K562 (cell line): Measurements from ENCODE around the gene FERMT1. TPM values are rescaled to one million over a fixed set of nuclear protein-coding genes. Genes with fewer than 3 reads are reported as not detected.

Experiments used
- ATAC-seq: fragments of 200-7000 bp; cut with Tn5 transposase; 3 replicates; pipeline ENCODE4 v1.9.1; 2020; ENCODE audit warnings: moderate library complexity
- BruUV-seq: library from RNA; stranded (reverse); fragments of 400-500 nt; replicated peaks from 2 replicates; lab custom pipeline; 2021; lab: Mats Ljungman, UMichigan
- CTCF ChIA-PET: fragments of 300-600 bp; formaldehyde crosslinking; extraction: SDS; loops from one replicate; lab custom pipeline; 2021; ENCODE audit warnings: low intra/inter-chr PET ratio; lab: Yijun Ruan, JAX
- POLR2A ChIA-PET: fragments of 300-600, 350-650 bp; sonication (Branson Sonifier 250); formaldehyde crosslinking; extraction: SDS; loops from one replicate; lab custom pipeline; 2021; ENCODE audit warnings: antibody characterized with exemption, inconsistent platforms; lab: Yijun Ruan, JAX
- DNase-seq, 4 experiments: peaks; one replicate each; pipeline versions ENCODE4 v3.0.0 to v3.0.0-alpha.2; 2011 to 2018; ENCODE audit warnings: low spot score in 3 of 4, mixed read lengths in 3 of 4; ENCODE audit errors: extremely low read depth in 1 of 4
- FAIRE-seq: peaks from 2 replicates; lab custom pipeline; 2011; peaks lifted over from hg19 to GRCh38; lab: Jason Lieb, UNC
- H2AFZ ChIP-seq: 2 replicates; pipeline ENCODE4 v1.6.0; 2011; ENCODE audit warnings: low read depth, low read length, control low read depth, inconsistent platforms
- H3K27ac ChIP-seq: fragments of 200-600 bp; 3 replicates; pipeline ENCODE4 v1.8.0; 2011; ENCODE audit warnings: low read depth, mild to moderate bottlenecking, control low read depth, inconsistent platforms, low read length, moderate library complexity, mixed read lengths; ENCODE audit errors: extremely low read depth
- H3K27me3 ChIP-seq, 2 experiments: fragments of 300-600 bp in 1 of 2; 2 replicates in 1 of 2; 3 replicates in 1 of 2; pipeline versions ENCODE4 v1.6.0 to v1.8.0; 2011; ENCODE audit warnings: inconsistent platforms in 2 of 2, low read length in 2 of 2, mild to moderate bottlenecking in 1 of 2, mixed read lengths in 1 of 2, moderate library complexity in 1 of 2; ENCODE audit not compliant: control insufficient read depth in 2 of 2, insufficient read depth in 2 of 2
- H3K36me3 ChIP-seq: fragments of 300-600 bp; 3 replicates; pipeline ENCODE4 v1.8.0; 2011; ENCODE audit warnings: mild to moderate bottlenecking, low read length, inconsistent platforms; ENCODE audit not compliant: control insufficient read depth, insufficient read depth
- H3K4me1 ChIP-seq, 2 experiments: fragments of 200-600 bp in 1 of 2; replicated peaks in 1 of 2; 2 replicates in 1 of 2; 3 replicates in 1 of 2; pipeline versions ENCODE4 v1.5.1 to v1.8.0; 2011; ENCODE audit warnings: inconsistent platforms in 2 of 2, low read length in 2 of 2, mild to moderate bottlenecking in 1 of 2, mixed read lengths in 1 of 2, moderate library complexity in 1 of 2; ENCODE audit not compliant: control insufficient read depth in 2 of 2, insufficient read depth in 2 of 2
- H3K4me2 ChIP-seq: 2 replicates; pipeline ENCODE4 v1.6.1; 2011; ENCODE audit warnings: low read length, control low read depth, inconsistent platforms, mixed read lengths; ENCODE audit not compliant: insufficient read depth
- H3K4me3 ChIP-seq: fragments of 200-600 bp; sonication (generic), shearing (Covaris generic); 2 replicates; pipeline ENCODE4 v1.5.1; 2016; ENCODE audit warnings: control low read depth, inconsistent platforms
- H3K79me2 ChIP-seq: fragments of 200-600 bp; 3 replicates; pipeline ENCODE4 v1.8.0; 2011; ENCODE audit warnings: low read length, inconsistent platforms; ENCODE audit not compliant: control insufficient read depth, insufficient read depth
- H3K9ac ChIP-seq, 2 experiments: 2 replicates each; pipeline versions ENCODE4 v1.6.0 to v1.6.1; 2011; ENCODE audit warnings: low read depth in 2 of 2, low read length in 2 of 2, control low read depth in 1 of 2, inconsistent platforms in 1 of 2, mild to moderate bottlenecking in 1 of 2, mixed read lengths in 1 of 2; ENCODE audit not compliant: insufficient read depth in 1 of 2
- H3K9me1 ChIP-seq: one replicate; pipeline ENCODE4 v1.6.0; 2011; ENCODE audit warnings: inconsistent platforms, mild to moderate bottlenecking, low read length, moderate library complexity; ENCODE audit not compliant: control insufficient read depth, insufficient read depth
- H3K9me3 ChIP-seq: replicated peaks from 2 replicates; pipeline ENCODE4 v1.5.1; 2011; ENCODE audit warnings: low read depth, low read length, inconsistent platforms; ENCODE audit not compliant: control insufficient read depth, insufficient read depth
- H4K20me1 ChIP-seq: replicated peaks from 2 replicates; pipeline ENCODE4 v1.6.1; 2011; ENCODE audit warnings: low read length, inconsistent platforms, mixed read lengths; ENCODE audit not compliant: control insufficient read depth, insufficient read depth
- KAT7 ChIP-seq: sonication (generic); formaldehyde crosslinking; IDR thresholded peaks from 2 replicates; pipeline ENCODE4 v1.8.0; 2022; ENCODE audit warnings: missing genetic modification reagents, mild to moderate bottlenecking, borderline replicate concordance
- MECOM ChIP-seq: fragments of 250-450 bp; sonication (Bioruptor Pico); IDR thresholded peaks from 2 replicates; pipeline ENCODE4 v1.8.0; 2022; ENCODE audit warnings: inconsistent platforms
- REST ChIP-seq, 2 experiments: fragments of 450-650 bp; formaldehyde crosslinking in 1 of 2; IDR thresholded peaks; 2 replicates each; pipeline versions ENCODE4 v1.4.0 to v1.6.1; 2014 to 2020; ENCODE audit warnings: mild to moderate bottlenecking in 2 of 2, borderline replicate concordance in 1 of 2, low read depth in 1 of 2
- SNRNP70 ChIP-seq: fragments of 200-400 bp; formaldehyde crosslinking; optimal IDR thresholded peaks from 2 replicates; pipeline ENCODE3; 2017; ENCODE audit warnings: low read depth, low read length
- STAT6 ChIP-seq: sonication (generic); formaldehyde crosslinking; IDR thresholded peaks from 2 replicates; pipeline ENCODE4 v1.8.1; 2023; ENCODE audit warnings: mild to moderate bottlenecking, missing genetic modification reagents
- TSC22D4 ChIP-seq: fragments of 450-650 bp; IDR thresholded peaks from 2 replicates; pipeline ENCODE4 v1.6.1; 2016; ENCODE audit warnings: missing genetic modification characterization, missing biosample characterization, control low read depth
- XRCC5 ChIP-seq: fragments of 200-400 bp; formaldehyde crosslinking; IDR thresholded peaks from 2 replicates; pipeline ENCODE4 v1.6.1; 2017; ENCODE audit warnings: low read depth, mild to moderate bottlenecking, low read length
- ZKSCAN1 ChIP-seq: fragments of 150-350 bp; IDR thresholded peaks from 2 replicates; pipeline ENCODE4 v1.6.1; 2016; ENCODE audit warnings: low read depth, low read length
- ZNF263 ChIP-seq: sonication (generic); formaldehyde crosslinking; IDR thresholded peaks from 2 replicates; pipeline ENCODE4 v1.8.0; 2022; ENCODE audit warnings: mild to moderate bottlenecking, missing genetic modification reagents, borderline replicate concordance
- WGBS: fragments of 100-300 bp; shearing (Covaris generic); methylation state at CpG from one replicate; pipeline ENCODE4 v1.1.6; 2016; ENCODE audit warnings: low coverage, mixed read lengths; ENCODE audit not compliant: insufficient coverage; ENCODE audit errors: missing lambda C conversion rate; 5-methylcytosine and 5-hydroxymethylcytosine counted together
- in situ Hi-C: fragments of 300-500 bp; cut with MboI; formaldehyde crosslinking; loops from 4 replicates; pipeline ENCODE4 v1.15.0; 2018; ENCODE audit warnings: inconsistent platforms, mixed read lengths
- intact Hi-C: fragments of 100-400 bp; cut with micrococcal nuclease; formaldehyde crosslinking; loops from 2 replicates; pipeline ENCODE4 v1.14.2; 2022
- polyA plus RNA-seq, 8 experiments: library from polyadenylated mRNA; depleted of rRNA in 4 of 8; stranded (reverse) in 5 of 8; unstranded in 3 of 8; fragments of >200 nt; fragmentation: Nextera tagmentation in 2 of 8; fragmentation: Illumina TruSeq in 1 of 8; extraction: Ambion mirVana in 2 of 8; extraction: Trizol in 1 of 8; gene quantifications; 2 replicates each; pipeline versions ENCODE4 v1.2.1 to v1.2.3, GENCODE V29; 2011 to 2014; ENCODE audit warnings: inconsistent platforms in 1 of 8, missing spikeins in 1 of 8
- total RNA-seq, 7 experiments: library from RNA; depleted of rRNA in 6 of 7; stranded (reverse); fragments of >200 nt in 6 of 7; fragmentation: Illumina TruSeq in 2 of 7; extraction: Trizol in 2 of 7; gene quantifications; 2 replicates each; pipeline versions ENCODE4 v1.2.1 to v1.2.3, GENCODE V29; 2011 to 2021; ENCODE audit warnings: low replicate concordance in 1 of 7

FERMT1 gene
- total and polyA plus RNA-seq, 9 of the 15 experiments (the other 6 are each of a cell fraction or from before 2014, with no cell fraction given): 0.07 TPM; not detected in 8

GRCh38 chr20:6135347-6135746 is 12.5 kb upstream of the FERMT1 start:
- Histone ChIP-seq H3K9me1 (no peaks in the 10 kb centered on the region), H3K9ac (no peak overlapping the region), H3K4me3 (no peak overlapping the region), H3K36me3 (no peaks in the 10 kb centered on the region), H3K27ac (no peak overlapping the region), H3K27me3 (no peaks in the 10 kb centered on the region; a peak in 1 of 5 replicates), H2AFZ (no peak overlapping the region), H3K9me3 (no peaks in the 10 kb centered on the region), H3K79me2 (no peaks in the 10 kb centered on the region), H3K4me2 (no peak overlapping the region), H3K4me1 (no peaks in the 10 kb centered on the region), H4K20me1 (no peaks in the 10 kb centered on the region)
- no TSS peak for BruUV-seq
- ATAC-seq (no peak), FAIRE-seq (no peak), DNase-seq (no peak)
- ChIA-PET CTCF (no interaction called here), POLR2A (no interaction called here)
- TF ChIP-seq ZKSCAN1 (no peak), XRCC5 (no peak), SNRNP70 (no peak), REST (IDR thresholded peaks at IDR 0.05; ENCODE audit: borderline replicate concordance) (no peak), REST (CRISPR knock-in tag; IDR thresholded peaks at IDR 0.05; ENCODE audit: low read depth) (no peak), STAT6 (CRISPR knock-in tag) (no peak), MECOM (CRISPR knock-in tag) (no peak), KAT7 (no peak), TSC22D4 (tag) (no peak), ZNF263 (CRISPR knock-in tag) (no peak)
- in situ Hi-C loops: no loop called here
- WGBS: 0% methylated on average over 7 of the region's 8 CpGs
- intact Hi-C loops: no loop called here
